Fibroblast of lung (primary cell): Measurements from ENCODE around the gene NEK11. TPM values are rescaled to one million over a fixed set of nuclear protein-coding genes. Genes with fewer than 3 reads are reported as not detected.

Experiments used
- DNase-seq, 2 donors: peaks; one replicate each; pipeline versions ENCODE4 v3.0.0 to v3.0.0-alpha.2; 2010; ENCODE audit warnings: low read depth in 2 of 2
- H2AFZ ChIP-seq: 2 replicates; pipeline ENCODE4 v1.5.1; 2012; ENCODE audit warnings: low read length, control low read depth, inconsistent platforms
- H3K27ac ChIP-seq: 2 replicates; pipeline ENCODE4 v1.5.1; 2011; ENCODE audit warnings: low read length, control low read depth; ENCODE audit not compliant: insufficient read depth
- H3K27me3 ChIP-seq: 2 replicates; pipeline ENCODE4 v1.5.1; 2011; ENCODE audit warnings: mild to moderate bottlenecking, low read length; ENCODE audit not compliant: control insufficient read depth, insufficient read depth
- H3K36me3 ChIP-seq: 2 replicates; pipeline ENCODE4 v1.5.1; 2011; ENCODE audit warnings: low read length; ENCODE audit not compliant: control insufficient read depth, insufficient read depth
- H3K4me1 ChIP-seq: 2 replicates; pipeline ENCODE4 v1.5.1; 2011; ENCODE audit warnings: low read length; ENCODE audit not compliant: control insufficient read depth, insufficient read depth; ENCODE audit errors: extremely low read depth
- H3K4me2 ChIP-seq: 2 replicates; pipeline ENCODE4 v1.5.1; 2011; ENCODE audit warnings: low read length, control low read depth; ENCODE audit not compliant: insufficient read depth; ENCODE audit errors: extremely low read depth
- H3K4me3 ChIP-seq, 4 experiments: fragments of 200-600 bp in 1 of 4; sonication (generic) in 1 of 4; replicated peaks in 1 of 4; 2 replicates each; pipeline ENCODE4 v1.5.1; 2011 to 2016; ENCODE audit warnings: low read length in 4 of 4, low read depth in 3 of 4, mild to moderate bottlenecking in 3 of 4, control low read depth in 2 of 4, inconsistent platforms in 1 of 4, mixed read lengths in 1 of 4; ENCODE audit not compliant: insufficient read depth in 1 of 4; ENCODE audit errors: control extremely low read depth in 1 of 4
- H3K79me2 ChIP-seq: 2 replicates; pipeline ENCODE4 v1.5.1; 2012; ENCODE audit warnings: mild to moderate bottlenecking, low read length, inconsistent platforms; ENCODE audit not compliant: control insufficient read depth, insufficient read depth
- H3K9ac ChIP-seq: 2 replicates; pipeline ENCODE4 v1.5.1; 2011; ENCODE audit warnings: mild to moderate bottlenecking, low read length, control low read depth; ENCODE audit not compliant: insufficient read depth
- H3K9me3 ChIP-seq: 2 replicates; pipeline ENCODE4 v1.5.1; 2012; ENCODE audit warnings: low read depth, low read length; ENCODE audit not compliant: control insufficient read depth, insufficient read depth
- H4K20me1 ChIP-seq: 2 replicates; pipeline ENCODE4 v1.5.1; 2011; ENCODE audit warnings: low read length; ENCODE audit not compliant: control insufficient read depth, insufficient read depth; ENCODE audit errors: extremely low read depth
- CTCF ChIP-seq, 2 donors: IDR thresholded peaks in 1 of 2; conservative IDR thresholded peaks in 1 of 2; 1 replicate in 1 of 2; 2 replicates in 1 of 2; pipeline ENCODE4 v1.5.1; 2011 to 2012; ENCODE audit warnings: low read length in 2 of 2, control low read depth in 1 of 2, inconsistent platforms in 1 of 2, low read depth in 1 of 2, mild to moderate bottlenecking in 1 of 2
- EZH2 ChIP-seq: IDR thresholded peaks from 2 replicates; pipeline ENCODE4 v1.5.1; 2012; ENCODE audit warnings: low read length, control low read depth, mild to moderate bottlenecking; ENCODE audit errors: missing control alignments
- polyA plus RNA-seq, 2 donors: library from polyadenylated mRNA; depleted of rRNA in 1 of 2; stranded (reverse) in 1 of 2; unstranded in 1 of 2; fragments of >200 nt; gene quantifications; 2 replicates each; pipeline ENCODE4 v1.2.1, GENCODE V29; 2011 to 2012; ENCODE audit warnings: missing spikeins in 1 of 2
- total RNA-seq: library from RNA; depleted of rRNA; stranded (reverse); fragments of >200 nt; gene quantifications from 2 replicates; pipeline ENCODE4 v1.2.1, GENCODE V29; 2014

The NEK11 gene
- total and polyA plus RNA-seq, 2 donors (not counting 1 experiment from before 2014, with no cell fraction given), result 4.3 to 13.0 TPM

- H3K27me3 ChIP-seq, result no peaks in the 10 kb centered on the region
- H3K36me3 ChIP-seq, result no peaks in the 10 kb centered on the region
- no peaks in the 10 kb centered on the region for H3K79me2 ChIP-seq
- H3K4me1 ChIP-seq, result no peaks in the 10 kb centered on the region
- no peaks in the 10 kb centered on the region for H3K9me3 ChIP-seq
- H2AFZ ChIP-seq, result no peak overlapping the region
- no peaks in the 10 kb centered on the region for H4K20me1 ChIP-seq
- TF ChIP-seq CTCF (conservative IDR thresholded peaks at IDR 0.05 in 1 of 2, IDR thresholded peaks at IDR 0.05 in 1 of 2; ENCODE audit: low read depth in 1 of 2, low read length in 2 of 2), result no peak
- no peak for TF ChIP-seq EZH2
- no peak overlapping the region for H3K4me3 ChIP-seq
- no peak overlapping the region for H3K27ac ChIP-seq
- H3K4me2 ChIP-seq, result no peak overlapping the region
- no peak overlapping the region for H3K9ac ChIP-seq
- DNase-seq, result peak; percentile 24 to 45
These were observed 54.5 kb downstream of the NEK11 start for GRCh38 chr3:131081224-131081623.

GRCh38 chr3:131082246-131082645, 55.6 kb downstream of the NEK11 start:
- Histone ChIP-seq H3K27ac (no peak overlapping the region), H3K9ac (no peak overlapping the region), H3K79me2 (no peaks in the 10 kb centered on the region), H3K4me2 (no peak overlapping the region), H2AFZ (no peak overlapping the region), H3K27me3 (no peaks in the 10 kb centered on the region), H4K20me1 (no peaks in the 10 kb centered on the region), H3K9me3 (no peaks in the 10 kb centered on the region), H3K4me3 (no peak overlapping the region), H3K36me3 (no peaks in the 10 kb centered on the region), H3K4me1 (no peaks in the 10 kb centered on the region)
- DNase-seq, result no peak
- TF ChIP-seq CTCF (conservative IDR thresholded peaks at IDR 0.05 in 1 of 2, IDR thresholded peaks at IDR 0.05 in 1 of 2; ENCODE audit: low read depth in 1 of 2, low read length in 2 of 2), result no peak
- TF ChIP-seq EZH2, result no peak

- no peak overlapping the region for H3K9ac ChIP-seq
- TF ChIP-seq EZH2, result no peak
- no peak for TF ChIP-seq CTCF (conservative IDR thresholded peaks at IDR 0.05 in 1 of 2, IDR thresholded peaks at IDR 0.05 in 1 of 2; ENCODE audit: low read depth in 1 of 2, low read length in 2 of 2)
- DNase-seq, result peak; percentile 15 to 47
- H3K27ac ChIP-seq, result no peak overlapping the region
- H2AFZ ChIP-seq, result no peak overlapping the region
- no peak overlapping the region for H3K4me2 ChIP-seq
- H3K36me3 ChIP-seq, result no peaks in the 10 kb centered on the region
- H3K27me3 ChIP-seq, result no peaks in the 10 kb centered on the region
- no peaks in the 10 kb centered on the region for H3K79me2 ChIP-seq
- H3K4me1 ChIP-seq, result no peaks in the 10 kb centered on the region
- no peak overlapping the region for H3K4me3 ChIP-seq
- H3K9me3 ChIP-seq, result no peaks in the 10 kb centered on the region
- no peaks in the 10 kb centered on the region for H4K20me1 ChIP-seq
These were observed 56.5 kb downstream of the NEK11 start for GRCh38 chr3:131082871-131083863.
